Activated CD4-positive, alpha-beta T cell treated with anti-CD3 and anti-CD28 coated beads, Interleukin-2, Interleukin-6, amounts not matched to agents 100 ng/mL and 50 ng/mL, durations not matched to agents 16 hours and 8 hours (primary cell): ENCODE data around the gene LRRC36.
"Not testable (repeated sequence)": the region's sequence is repeated elsewhere in the genome, so short reads cannot be mapped to it uniquely, and the experiment has no call there.

Source experiments
- DNase-seq: peaks from one replicate; pipeline ENCODE4 v3.0.0-alpha.2; 2020

Gene LRRC36

DNA sequence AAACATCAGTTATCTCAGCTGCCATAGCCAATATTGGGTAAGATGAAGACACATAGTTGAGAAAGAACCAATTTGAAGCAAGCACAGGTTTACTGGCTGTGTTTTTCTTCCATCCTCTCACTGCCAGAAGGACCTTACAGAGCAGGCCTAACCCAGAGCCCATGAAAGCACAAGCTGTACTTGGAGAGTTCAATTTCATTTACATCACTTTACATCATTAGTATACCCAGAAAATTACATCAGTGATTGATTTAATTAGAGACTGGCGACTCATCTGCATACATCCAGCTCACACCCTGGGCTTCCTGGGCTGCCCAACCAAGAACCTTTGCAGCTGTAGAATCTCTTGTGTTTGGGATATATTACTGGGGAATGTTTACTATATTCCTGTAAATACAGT, 23.7 kb downstream of the LRRC36 start:
- DNase-seq, result no peak

- not testable (repeated sequence) for DNase-seq
These were observed 25.8 kb downstream of the LRRC36 start for GRCh38 chr16:67352463-67352862.

DNA sequence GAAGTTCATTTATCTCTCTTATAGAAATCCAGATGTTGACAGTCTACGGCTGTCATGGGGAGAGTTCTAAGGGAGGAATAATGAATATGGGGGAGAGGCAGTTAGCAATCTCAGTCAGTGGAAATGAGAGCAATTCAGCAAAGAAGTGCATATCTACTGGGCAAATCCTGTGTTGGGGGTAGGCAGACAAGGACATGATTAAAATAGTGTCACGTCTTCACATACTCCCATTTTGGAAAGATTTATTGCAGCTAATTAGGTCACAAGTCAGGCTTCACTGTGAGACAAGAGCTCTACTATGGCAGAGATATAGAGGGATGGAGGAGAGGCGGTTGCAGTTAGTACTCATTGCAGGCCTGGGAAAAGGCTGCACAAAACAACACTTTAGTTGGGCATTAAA, 29.8 kb downstream of the LRRC36 start:
- no peak for DNase-seq

- DNase-seq, result no peak
These were observed 30.9 kb downstream of the LRRC36 start for GRCh38 chr16:67357561-67357960.

DNA sequence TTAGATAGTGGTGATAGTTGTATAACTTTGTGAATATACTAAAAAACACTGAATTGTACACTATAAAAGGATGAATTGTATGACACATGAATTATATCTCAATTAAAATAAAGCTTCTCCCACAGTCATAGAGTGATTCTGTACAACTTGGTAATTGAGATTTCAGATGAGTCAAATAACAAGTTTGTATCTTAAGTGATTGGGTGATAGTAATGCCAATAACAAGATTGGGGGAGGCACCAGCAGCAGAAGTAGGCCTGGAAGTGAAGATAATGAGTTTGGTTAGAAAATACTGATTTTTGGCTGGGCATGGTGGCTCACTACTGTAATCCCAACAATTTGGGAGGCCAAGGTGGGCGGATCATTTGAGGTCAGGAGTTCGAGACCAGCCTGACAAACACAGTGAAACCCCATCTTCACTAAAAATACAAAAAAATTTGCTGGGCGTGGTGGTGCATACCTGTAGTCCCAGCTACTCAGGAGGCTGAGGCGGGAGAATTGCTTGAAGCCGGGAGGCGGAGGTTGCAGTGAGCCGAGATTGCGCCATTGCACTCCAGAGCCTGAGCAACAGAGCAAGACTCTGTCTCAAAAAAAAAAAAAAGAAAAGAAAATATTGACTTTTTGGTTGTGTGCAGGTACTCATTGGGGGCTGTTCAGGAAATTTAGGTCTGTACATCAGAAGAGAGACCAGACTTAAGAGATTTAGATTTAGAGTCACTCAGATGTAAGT, 33.1 kb downstream of the LRRC36 start:
- not testable (repeated sequence) for DNase-seq

DNA sequence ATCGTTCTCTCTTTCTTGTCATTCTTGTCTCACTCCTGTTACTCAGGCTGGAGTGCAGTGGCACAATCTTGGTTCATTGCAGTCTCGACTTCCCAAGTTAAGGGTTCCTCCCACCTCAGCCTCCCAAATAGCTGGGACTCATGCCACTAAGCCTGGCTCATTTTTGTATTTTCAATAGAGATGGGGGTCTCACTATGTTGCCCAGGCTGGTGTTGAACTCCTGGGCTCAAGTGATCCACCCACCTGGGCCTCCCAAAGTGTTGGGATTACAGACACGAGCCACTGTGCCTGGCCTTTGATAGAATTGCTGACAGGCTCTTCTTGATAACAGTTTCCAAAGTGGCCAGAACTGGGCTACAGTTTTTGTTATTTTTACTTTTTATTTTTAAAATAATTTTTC, 34.4 kb downstream of the LRRC36 start:
- DNase-seq, result no peak

DNA sequence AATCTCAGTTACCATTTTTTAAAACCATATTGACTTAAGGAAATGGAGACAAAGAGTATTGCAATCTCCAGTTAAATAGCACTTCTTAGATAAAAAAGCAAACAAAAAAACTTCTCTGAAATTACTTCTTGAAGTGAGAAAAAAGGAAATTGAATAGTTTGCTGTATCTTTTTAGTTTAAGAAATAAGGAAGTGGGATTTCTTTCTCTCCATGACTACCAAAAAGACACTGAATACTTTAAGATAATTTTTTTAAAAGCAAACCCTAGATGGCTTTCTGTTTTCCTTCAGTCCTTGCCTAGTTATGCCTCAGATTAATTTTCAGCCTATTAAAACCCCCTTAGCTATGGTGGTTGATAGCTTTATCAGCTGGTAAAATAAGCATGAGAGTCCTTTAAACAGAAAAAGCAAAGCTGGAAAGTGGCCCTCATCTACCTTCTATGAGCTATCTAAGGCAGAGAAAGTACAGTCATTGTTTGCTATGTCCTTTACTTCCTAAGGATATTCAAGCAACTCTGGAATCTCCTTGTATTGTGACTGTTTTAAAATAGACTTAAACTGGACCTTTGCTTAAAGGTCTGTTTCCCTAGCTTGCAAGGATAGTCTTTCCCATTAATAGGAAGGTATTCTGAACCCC, 38.1 kb downstream of the LRRC36 start:
- no peak for DNase-seq

GRCh38 chr16:67370661-67371060, 44.0 kb downstream of the LRRC36 start:
- no peak for DNase-seq

DNA sequence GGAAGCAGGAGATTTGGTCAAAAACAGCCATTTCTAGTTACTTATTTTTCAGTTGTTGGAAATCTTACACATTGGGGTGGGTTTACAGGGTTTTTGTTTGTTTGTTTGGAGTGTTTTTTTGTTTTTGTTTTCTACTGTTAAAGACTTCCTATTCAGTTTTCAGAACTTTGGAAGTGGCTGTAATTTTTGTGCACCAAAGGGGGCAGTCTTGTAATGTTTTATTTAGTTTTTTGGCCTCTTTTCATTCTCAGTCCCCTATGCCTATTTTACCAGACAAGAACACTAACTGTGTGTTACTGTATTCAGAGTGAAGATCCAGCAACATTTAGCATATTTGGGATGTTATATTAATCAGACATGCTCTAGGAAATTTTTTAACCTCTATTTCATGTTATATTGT, 46.0 kb downstream of the LRRC36 start:
- DNase-seq, result peak; percentile 9

GRCh38 chr16:67376012-67376411, 49.4 kb downstream of the LRRC36 start:
- not testable (repeated sequence) for DNase-seq

- DNase-seq, result no peak
These were observed 52.0 kb downstream of the LRRC36 start for GRCh38 chr16:67378642-67379041.

DNA sequence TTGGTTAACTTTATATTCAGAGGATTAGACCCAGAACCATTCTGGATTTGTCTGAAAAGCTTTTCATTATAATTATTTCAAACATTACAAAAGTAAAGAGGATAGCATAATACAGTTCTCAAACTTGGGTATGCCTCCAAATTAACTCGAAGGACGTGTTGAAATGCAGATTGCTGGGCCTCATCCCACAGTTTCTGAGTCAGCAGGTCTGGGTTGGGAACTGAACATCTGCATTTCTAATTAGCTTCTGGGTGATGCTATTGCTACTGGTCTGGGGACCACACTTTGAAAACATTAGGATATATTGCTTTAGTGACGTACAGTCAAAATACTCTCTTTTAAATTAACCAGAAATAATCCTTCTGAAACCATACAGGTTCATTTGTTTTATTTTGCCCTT, 56.7 kb downstream of the LRRC36 start:
- no peak for DNase-seq

GRCh38 chr16:67384778-67385510, 58.3 kb downstream of the LRRC36 start:
- no peak for DNase-seq

DNA sequence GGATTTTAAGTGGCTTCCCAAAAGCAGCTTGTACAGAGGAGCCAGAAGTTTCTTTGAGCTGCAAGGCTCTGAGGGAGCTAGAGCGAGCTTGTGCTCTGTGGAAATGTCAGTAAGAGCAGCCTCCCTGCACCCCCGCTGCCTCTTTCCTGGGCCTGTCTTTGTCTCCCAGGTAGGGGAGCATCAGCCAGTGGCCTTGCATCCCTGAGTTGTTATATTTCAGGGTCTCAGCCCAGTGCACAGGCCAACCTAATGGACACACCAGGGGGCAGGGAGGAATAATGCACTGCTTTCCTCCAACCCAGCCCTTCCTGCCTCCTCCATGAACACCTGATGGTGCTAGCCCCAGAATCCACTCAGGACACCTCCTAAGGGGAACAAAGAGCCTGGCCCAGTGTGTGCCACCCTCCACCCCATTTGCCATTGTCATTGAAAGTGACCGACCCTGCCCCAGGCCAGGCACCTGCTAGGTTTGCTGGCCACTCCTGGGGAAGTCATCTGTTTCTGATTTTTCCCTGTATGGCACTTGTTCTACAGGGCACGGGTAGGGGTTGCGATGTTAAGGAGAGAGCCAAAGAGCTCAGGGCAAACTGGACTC, 60.3 kb downstream of the LRRC36 start:
- DNase-seq, result no peak

DNA sequence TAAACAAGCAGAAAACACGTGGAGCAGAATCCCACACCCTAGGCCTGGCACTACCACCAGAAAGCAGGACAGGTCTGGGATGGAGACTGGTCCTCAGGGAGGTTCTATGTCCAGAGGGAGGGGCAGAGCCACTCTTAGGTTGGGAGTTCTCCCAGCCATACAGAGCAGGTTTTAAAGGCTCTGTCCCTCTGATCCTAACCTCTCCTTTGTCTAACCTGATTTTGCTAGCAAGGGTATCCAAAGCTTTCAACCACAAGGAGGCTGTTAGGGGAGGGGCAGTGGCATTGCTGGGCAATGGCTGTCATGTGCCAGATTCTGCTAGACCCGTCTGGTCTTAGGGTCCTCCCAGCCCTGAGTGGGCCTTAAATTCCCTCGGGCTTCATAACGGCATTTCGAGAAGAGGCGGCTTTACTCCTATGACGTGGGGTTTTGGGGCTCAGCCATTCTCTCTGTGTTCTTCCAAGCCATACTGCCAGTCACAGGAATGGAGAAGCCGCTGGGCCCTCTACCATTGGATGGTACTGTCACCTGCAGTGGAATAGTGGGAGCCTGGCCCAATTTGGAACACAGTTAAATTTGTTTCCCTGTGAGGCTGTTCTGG, 61.0 kb downstream of the LRRC36 start:
- DNase-seq, result no peak

DNA sequence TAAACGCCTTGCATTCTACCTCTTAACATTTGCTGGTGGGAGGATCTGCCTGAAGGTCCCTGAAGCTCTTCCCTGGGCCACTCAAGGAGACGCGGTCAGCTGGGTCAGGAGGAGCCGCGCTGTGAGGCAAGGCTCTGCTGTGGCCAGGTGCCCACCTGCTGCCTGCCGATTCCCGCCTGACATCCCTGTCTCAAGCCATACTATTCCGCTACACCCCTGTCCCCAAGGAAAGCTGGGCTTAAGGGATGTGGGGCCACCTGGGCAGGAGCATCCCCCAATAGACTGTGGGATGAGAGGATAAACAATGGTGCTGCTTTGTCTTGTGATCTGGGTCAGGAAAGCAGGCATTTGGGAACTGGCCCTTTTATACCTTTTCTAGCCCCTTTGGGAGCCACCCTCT, 61.6 kb downstream of the LRRC36 start:
- DNase-seq, result no peak

DNA sequence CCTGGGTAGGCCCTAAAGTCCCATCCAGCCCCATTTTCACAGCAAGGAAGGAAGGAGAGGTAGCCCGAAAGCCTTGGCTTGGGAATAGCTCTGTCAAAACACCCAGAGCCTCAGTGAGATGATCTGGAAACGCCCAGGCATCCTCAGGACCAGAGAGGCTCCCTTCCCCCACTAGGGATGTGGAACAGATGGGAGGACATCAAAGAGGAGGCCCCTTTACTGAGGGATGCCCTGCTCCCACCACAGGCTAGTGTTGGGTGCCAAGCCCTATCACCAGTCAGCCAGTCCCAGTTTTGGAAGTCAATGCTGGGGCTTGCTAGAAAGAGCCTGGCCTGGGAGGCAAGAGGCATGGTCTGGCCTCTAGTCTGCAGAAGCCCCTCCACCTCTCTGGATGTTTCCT, 62.0 kb downstream of the LRRC36 start:
- DNase-seq, result no peak

GRCh38 chr16:67389911-67390815, 63.5 kb downstream of the LRRC36 start:
- no peak for DNase-seq

DNA sequence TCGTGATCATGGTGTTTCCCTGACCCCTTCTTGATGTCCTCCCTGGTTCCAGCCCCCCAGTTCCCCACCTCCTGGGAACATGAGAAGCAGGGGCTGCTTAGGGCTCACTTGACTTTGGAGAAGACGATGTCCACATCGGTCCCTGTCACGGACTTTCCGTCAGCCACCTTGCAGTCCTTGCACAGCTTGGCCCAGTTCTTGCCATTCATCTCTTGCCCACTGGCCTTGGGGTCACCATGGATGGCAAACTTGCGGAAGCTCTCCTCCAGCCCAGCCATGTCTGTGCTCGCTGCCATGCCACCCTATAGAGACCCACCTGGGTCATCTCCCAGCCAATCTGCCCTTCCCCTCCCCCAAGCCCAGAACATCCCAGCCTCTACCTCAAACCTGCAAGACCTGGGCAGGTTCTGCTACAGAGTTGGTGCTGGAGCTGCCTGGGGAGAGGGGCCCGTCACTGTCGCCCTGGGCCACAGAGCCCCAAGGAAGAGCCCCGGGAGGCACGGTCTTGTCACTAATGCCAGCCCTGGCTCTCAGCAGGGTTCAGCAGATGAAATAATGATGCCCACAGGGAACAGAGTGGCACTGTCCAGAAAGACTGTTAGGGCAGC, 64.3 kb downstream of the LRRC36 start:
- DNase-seq, result no peak

DNA sequence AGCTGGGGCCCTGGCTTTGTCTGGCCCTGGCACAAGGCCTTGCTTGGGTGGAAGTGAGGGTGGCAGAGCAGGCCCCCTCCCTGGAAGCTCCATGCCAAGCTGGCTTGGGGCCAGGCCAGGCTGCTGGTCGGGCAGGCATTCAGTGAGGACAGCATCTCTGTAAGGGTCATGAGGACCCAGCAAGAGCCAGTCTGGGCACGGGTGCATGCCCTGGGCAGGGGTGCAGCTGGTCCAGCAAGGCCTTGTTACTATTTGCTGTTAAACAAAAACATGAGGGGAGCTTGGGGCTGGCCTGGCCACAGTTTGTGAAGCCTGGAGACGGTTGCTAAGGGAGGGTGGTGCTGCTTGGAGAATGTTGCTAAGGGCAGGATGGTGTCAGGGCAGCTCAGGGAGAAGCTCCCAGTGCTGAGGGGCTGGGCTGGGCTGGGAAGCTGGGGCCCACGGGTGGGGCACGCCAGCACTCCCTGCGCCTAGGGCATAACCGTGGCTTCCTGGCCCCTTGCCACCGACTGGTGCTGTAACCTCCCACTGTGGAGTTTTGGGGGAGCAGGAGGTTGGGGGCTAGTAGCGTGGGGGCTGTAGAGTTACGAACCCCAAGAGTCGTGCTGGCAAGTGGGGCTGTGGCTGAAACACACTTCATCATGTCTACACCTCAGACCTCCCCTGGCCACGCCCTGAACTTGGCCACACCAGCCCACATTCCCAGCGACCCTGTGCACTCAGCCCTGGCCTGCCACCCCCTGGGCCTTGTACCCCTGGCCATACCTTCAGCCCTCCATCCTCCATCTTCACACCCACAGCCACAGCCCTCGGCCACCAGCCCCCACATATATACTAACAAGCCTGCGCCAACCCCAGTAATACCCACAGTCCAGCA, 65.0 kb downstream of the LRRC36 start:
- no peak for DNase-seq
